GM12878 (cell line): ENCODE measurements around the gene CALB2. TPM values are rescaled to one million over a fixed set of nuclear protein-coding genes. Genes with fewer than 3 reads are reported as not detected.

Source experiments
- ATAC-seq: fragments of 200-7000 bp; cut with Tn5 transposase; 3 replicates; pipeline ENCODE4 v1.9.1; 2020; ENCODE audit warnings: mild to moderate bottlenecking, moderate library complexity
- BruUV-seq: library from RNA; stranded (reverse); fragments of 400-500 nt; replicated peaks from 2 replicates; lab custom pipeline; 2021; lab: Mats Ljungman, UMichigan
- CTCF ChIA-PET: fragments of 300-600 bp; sonication (Branson Sonifier 250); formaldehyde crosslinking; extraction: SDS; loops from one replicate; lab custom pipeline; 2021; ENCODE audit warnings: inconsistent platforms; lab: Yijun Ruan, JAX
- POLR2A ChIA-PET: fragments of 350-600 bp; formaldehyde crosslinking; extraction: SDS; loops from one replicate; lab custom pipeline; 2021; ENCODE audit warnings: inconsistent platforms; lab: Charles Lee
- RAD21 ChIA-PET: fragments of 300-600 bp; sonication (Branson Sonifier 250); formaldehyde crosslinking; loops from one replicate; lab custom pipeline; 2023; ENCODE audit warnings: antibody characterized with exemption; ENCODE audit not compliant: unreplicated experiment; lab: Charles Lee
- SMC1A ChIA-PET: fragments of 300-600 bp; sonication (Branson Sonifier 250); formaldehyde crosslinking; loops from one replicate; lab custom pipeline; 2023; ENCODE audit not compliant: unreplicated experiment, uncharacterized antibody; lab: Charles Lee
- DNase-seq: peaks from one replicate; pipeline ENCODE4 v3.0.0-alpha.2; 2011; ENCODE audit warnings: low read depth, low spot score
- FAIRE-seq: peaks from 3 replicates; lab custom pipeline; 2011; peaks lifted over from hg19 to GRCh38; lab: Jason Lieb, UNC
- H2AFZ ChIP-seq: 2 replicates; pipeline ENCODE4 v1.6.0; 2011; ENCODE audit warnings: low read depth, low read length, control low read depth; ENCODE audit not compliant: control insufficient read depth
- H3K27ac ChIP-seq: 2 replicates; pipeline ENCODE4 v1.5.1; 2011; ENCODE audit warnings: control low read depth; ENCODE audit not compliant: control insufficient read depth, insufficient read depth
- H3K27me3 ChIP-seq, 2 experiments: replicated peaks in 1 of 2; 2 replicates each; pipeline versions ENCODE4 v1.6.0 to v1.6.1; 2011; ENCODE audit warnings: low read length in 1 of 2; ENCODE audit not compliant: control insufficient read depth in 2 of 2, insufficient read depth in 2 of 2
- H3K36me3 ChIP-seq, 2 experiments: 2 replicates each; pipeline ENCODE4 v1.5.1; 2011; ENCODE audit warnings: low read length in 1 of 2; ENCODE audit not compliant: control insufficient read depth in 2 of 2, insufficient read depth in 2 of 2
- H3K4me1 ChIP-seq: 2 replicates; pipeline ENCODE4 v1.6.1; 2011; ENCODE audit warnings: mild to moderate bottlenecking, low read length, moderate library complexity, mixed read lengths; ENCODE audit not compliant: control insufficient read depth, insufficient read depth
- H3K4me2 ChIP-seq: 2 replicates; pipeline ENCODE4 v1.6.0; 2011; ENCODE audit warnings: control low read depth; ENCODE audit not compliant: control insufficient read depth, insufficient read depth
- H3K4me3 ChIP-seq: fragments of 200-600 bp; sonication (generic); 2 replicates; pipeline ENCODE4 v1.5.1; 2016
- H3K79me2 ChIP-seq: 2 replicates; pipeline ENCODE4 v1.6.0; 2011; ENCODE audit warnings: low read length; ENCODE audit not compliant: control insufficient read depth, insufficient read depth
- H3K9ac ChIP-seq: 2 replicates; pipeline ENCODE4 v1.8.0; 2011; ENCODE audit warnings: low read length, control low read depth, mixed read lengths; ENCODE audit not compliant: control insufficient read depth, insufficient read depth
- H3K9me3 ChIP-seq: replicated peaks from 3 replicates; pipeline ENCODE4 v1.5.1; 2011; ENCODE audit warnings: mild to moderate bottlenecking, low read length; ENCODE audit not compliant: control insufficient read depth, insufficient read depth
- H4K20me1 ChIP-seq: 2 replicates; pipeline ENCODE4 v1.6.0; 2011; ENCODE audit not compliant: control insufficient read depth, insufficient read depth
- BCL11A ChIP-seq: IDR thresholded peaks from 2 replicates; pipeline ENCODE4 v1.6.1; 2011; ENCODE audit warnings: low read depth, low read length
- CREB1 ChIP-seq: IDR thresholded peaks from 2 replicates; pipeline ENCODE4 v1.6.1; 2012; ENCODE audit warnings: low read depth, mild to moderate bottlenecking, inconsistent platforms
- E4F1 ChIP-seq: fragments of 450-650 bp; IDR thresholded peaks from 2 replicates; pipeline ENCODE4 v1.6.1; 2018; ENCODE audit warnings: borderline replicate concordance, mild to moderate bottlenecking; ENCODE audit not compliant: partially characterized antibody
- FOXK2 ChIP-seq: fragments of 450-650 bp; IDR thresholded peaks from 2 replicates; pipeline ENCODE4 v1.6.1; 2017; ENCODE audit warnings: mild to moderate bottlenecking, moderate library complexity
- HCFC1 ChIP-seq: fragments of 150-350 bp; IDR thresholded peaks from 2 replicates; pipeline ENCODE4 v1.6.1; 2014; ENCODE audit warnings: low read length
- IRF4 ChIP-seq: IDR thresholded peaks from 2 replicates; pipeline ENCODE4 v1.6.1; 2011; ENCODE audit warnings: low read depth, low read length
- JUNB ChIP-seq: IDR thresholded peaks from 2 replicates; pipeline ENCODE4 v1.6.1; 2016; ENCODE audit warnings: antibody characterized with exemption, mild to moderate bottlenecking
- KAT2A ChIP-seq: conservative IDR thresholded peaks from 2 replicates; pipeline ENCODE4 v1.6.1; 2011; ENCODE audit warnings: low read depth, low read length; ENCODE audit not compliant: control insufficient read depth
- PAX8 ChIP-seq: fragments of 450-650 bp; IDR thresholded peaks from 2 replicates; pipeline ENCODE4 v1.6.1; 2017; ENCODE audit warnings: mild to moderate bottlenecking, moderate library complexity
- PML ChIP-seq: IDR thresholded peaks from 2 replicates; pipeline ENCODE4 v1.6.1; 2012; ENCODE audit warnings: low read length, inconsistent platforms
- SMC3 ChIP-seq: IDR thresholded peaks from 2 replicates; pipeline ENCODE4 v1.6.1; 2011; ENCODE audit warnings: low read length, improper control_type of control experiment, borderline replicate concordance
- SRF ChIP-seq, 2 experiments: IDR thresholded peaks; 2 replicates each; pipeline ENCODE4 v1.6.1; 2011; ENCODE audit warnings: low read depth in 2 of 2, low read length in 2 of 2, mild to moderate bottlenecking in 1 of 2, moderate library complexity in 1 of 2
- TARDBP ChIP-seq: IDR thresholded peaks from 2 replicates; pipeline ENCODE4 v1.6.1; 2016; ENCODE audit warnings: borderline replicate concordance
- ZNF217 ChIP-seq: fragments of 450-650 bp; IDR thresholded peaks from 2 replicates; pipeline ENCODE4 v1.6.1; 2017; ENCODE audit warnings: antibody characterized with exemption, mild to moderate bottlenecking
- ZNF622 ChIP-seq: fragments of 450-650 bp; IDR thresholded peaks from 2 replicates; pipeline ENCODE4 v1.6.1; 2017; ENCODE audit warnings: mild to moderate bottlenecking, inconsistent platforms
- ZZZ3 ChIP-seq: IDR thresholded peaks from 2 replicates; pipeline ENCODE4 v1.6.1; 2011; ENCODE audit warnings: low read depth; ENCODE audit not compliant: control insufficient read depth, insufficient read length
- WGBS: methylation state at CpG from one replicate; pipeline ENCODE4 v1.1.6; 2016; ENCODE audit warnings: low lambda C conversion rate; ENCODE audit not compliant: insufficient replicate concordance, insufficient coverage; ENCODE audit errors: missing lambda C conversion rate; 5-methylcytosine and 5-hydroxymethylcytosine counted together
- in situ Hi-C: fragments of 300-500 bp; cut with MboI; formaldehyde crosslinking; loops from 9 replicates; pipeline ENCODE4 v1.14.3; 2018; ENCODE audit warnings: mixed read lengths
- intact Hi-C: fragments of 100-400 bp; cut with micrococcal nuclease; formaldehyde crosslinking; loops from one replicate; pipeline ENCODE4 v1.14.2; 2022; ENCODE audit not compliant: unreplicated experiment
- polyA plus RNA-seq, 11 experiments: library from polyadenylated mRNA; depleted of rRNA in 4 of 11; unstranded in 6 of 11; stranded (reverse) in 5 of 11; fragments of >200 nt; fragmentation: Nextera tagmentation in 4 of 11; fragmentation: Illumina TruSeq in 1 of 11; extraction: Ambion mirVana in 4 of 11; extraction: Trizol in 1 of 11; gene quantifications; 1 replicate in 1 of 11; 2 replicates in 10 of 11; pipeline versions ENCODE4 v1.2.1 to v1.2.3, GENCODE V29; 2011 to 2016; ENCODE audit warnings: inconsistent platforms in 2 of 11, missing spikeins in 2 of 11, low read depth in 1 of 11
- total RNA-seq, 4 experiments: library from RNA; depleted of rRNA in 3 of 4; stranded (reverse); fragments of >200 nt in 3 of 4; fragmentation: Illumina TruSeq in 1 of 4; extraction: Trizol in 1 of 4; gene quantifications; 2 replicates each; pipeline versions ENCODE4 v1.2.1 to v1.2.3, GENCODE V29; 2013 to 2021
- TF ChIP-seq, protein P1 (sequence below): fragments of 450-650 bp; conservative IDR thresholded peaks from 2 replicates; pipeline ENCODE4 v1.6.1; 2017; ENCODE audit warnings: mild to moderate bottlenecking, moderate library complexity
- TF ChIP-seq, protein P2 (sequence below): IDR thresholded peaks from 2 replicates; pipeline ENCODE4 v1.6.1; 2012; ENCODE audit warnings: low read length, inconsistent platforms

Gene CALB2
- total and polyA plus RNA-seq, 10 of the 15 experiments (the other 5 are each of a cell fraction or from before 2014, with no cell fraction given) = not detected

DNA sequence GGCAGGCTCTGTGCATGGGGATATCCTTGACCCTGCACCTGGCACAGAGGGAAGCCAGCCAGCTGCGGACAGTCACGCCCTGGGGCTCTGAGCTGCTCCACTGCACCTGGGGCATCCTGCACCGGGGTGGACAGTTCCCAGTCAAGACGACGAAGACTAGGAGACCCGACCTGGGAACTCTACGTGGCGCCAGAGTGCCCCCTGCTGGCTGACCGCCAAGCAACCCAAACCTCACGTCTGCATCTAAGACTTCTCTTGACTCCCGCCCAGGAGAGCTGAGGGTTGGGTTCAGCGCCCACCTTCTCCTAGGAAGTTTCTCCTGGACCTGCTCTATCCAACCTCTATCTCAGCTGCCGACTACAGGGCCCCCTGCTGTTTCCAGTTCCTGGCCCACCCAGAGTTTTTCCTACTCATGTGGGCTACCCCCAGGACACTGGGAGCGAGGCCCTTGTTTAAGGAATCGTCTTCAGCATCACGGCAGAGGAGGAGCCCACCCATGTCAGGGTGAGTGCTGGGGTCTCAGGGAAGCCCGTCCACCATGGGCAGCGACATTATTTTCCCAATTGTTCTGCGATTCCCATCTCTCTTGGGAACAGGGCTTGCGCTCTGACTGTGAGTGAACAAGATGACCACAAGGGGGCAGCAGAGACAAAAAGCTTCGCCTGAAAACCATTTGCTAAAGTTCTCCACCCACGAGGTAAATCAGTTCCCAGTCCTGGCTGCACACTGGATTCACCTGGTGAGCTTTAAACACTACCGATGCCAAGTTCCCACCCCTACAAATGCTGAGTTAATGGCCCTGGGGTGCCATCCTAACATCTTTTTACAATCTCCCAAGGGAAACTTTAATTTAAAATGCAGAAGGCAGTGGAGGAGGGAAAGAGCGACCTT, 54.0 kb downstream of the CALB2 start (continued):
- TF ChIP-seq FOXK2 = no peak
- peak; percentile 90 for TF ChIP-seq SMC3

- Histone ChIP-seq H3K79me2 (no peaks in the 10 kb centered on the region), H3K9ac (no peak overlapping the region), H3K4me1 (no peaks in the 10 kb centered on the region), H4K20me1 (no peaks in the 10 kb centered on the region), H3K27ac (no peak overlapping the region), H2AFZ (no peak overlapping the region), H3K4me2 (no peak overlapping the region), H3K36me3 (no peaks in the 10 kb centered on the region), H3K9me3 (no peaks in the 10 kb centered on the region), H3K27me3 (peaks cover 0 to 7% of the 10 kb centered on the region in 2 experiments; a peak in 1 of 4 replicates), H3K4me3 (no peak overlapping the region)
- in situ Hi-C loops = loop anchor here (5.0 kb wide), 2 partner anchors 84 to 199 kb away; no protein-coding TSS in a partner anchor
- SMC1A ChIA-PET = interaction anchor here (1.5 to 6.9 kb wide), 6 partner anchors 9 to 197 kb away, joined by 3 to 75 read pairs (median 13); no protein-coding TSS in a partner anchor
- no TSS peak for BruUV-seq
- DNase-seq (no peak), FAIRE-seq (no peak), ATAC-seq (no peak)
- POLR2A ChIA-PET = no interaction called here
- 26% methylated on average over 4 of the region's 4 CpGs for WGBS
- intact Hi-C loops = no loop called here
- CTCF ChIA-PET = interaction anchor here (0.7 to 6.8 kb wide), 30 partner anchors 9 to 548 kb away, joined by 3 to 164 read pairs (median 4); partner anchors contain the start of genes CHST4, ZNF19 and ZNF23
- RAD21 ChIA-PET = interaction anchor here (1.0 to 4.6 kb wide), 6 partner anchors 86 to 548 kb away, joined by 3 to 69 read pairs (median 4); no protein-coding TSS in a partner anchor
- TF ChIP-seq, protein P1, sequence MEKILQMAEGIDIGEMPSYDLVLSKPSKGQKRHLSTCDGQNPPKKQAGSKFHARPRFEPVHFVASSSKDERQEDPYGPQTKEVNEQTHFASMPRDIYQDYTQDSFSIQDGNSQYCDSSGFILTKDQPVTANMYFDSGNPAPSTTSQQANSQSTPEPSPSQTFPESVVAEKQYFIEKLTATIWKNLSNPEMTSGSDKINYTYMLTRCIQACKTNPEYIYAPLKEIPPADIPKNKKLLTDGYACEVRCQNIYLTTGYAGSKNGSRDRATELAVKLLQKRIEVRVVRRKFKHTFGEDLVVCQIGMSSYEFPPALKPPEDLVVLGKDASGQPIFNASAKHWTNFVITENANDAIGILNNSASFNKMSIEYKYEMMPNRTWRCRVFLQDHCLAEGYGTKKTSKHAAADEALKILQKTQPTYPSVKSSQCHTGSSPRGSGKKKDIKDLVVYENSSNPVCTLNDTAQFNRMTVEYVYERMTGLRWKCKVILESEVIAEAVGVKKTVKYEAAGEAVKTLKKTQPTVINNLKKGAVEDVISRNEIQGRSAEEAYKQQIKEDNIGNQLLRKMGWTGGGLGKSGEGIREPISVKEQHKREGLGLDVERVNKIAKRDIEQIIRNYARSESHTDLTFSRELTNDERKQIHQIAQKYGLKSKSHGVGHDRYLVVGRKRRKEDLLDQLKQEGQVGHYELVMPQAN = no peak
- TF ChIP-seq BCL11A = no peak
- no peak for TF ChIP-seq JUNB
- TF ChIP-seq ZNF217 = no peak
- TF ChIP-seq E4F1 = no peak
- no peak for TF ChIP-seq SRF (IDR thresholded peaks at IDR 0.05; ENCODE audit: low read depth in 2 of 2, low read length in 2 of 2)
- no peak for TF ChIP-seq PML
- no peak for TF ChIP-seq IRF4
- no peak for TF ChIP-seq SMC3
- TF ChIP-seq PAX8 = no peak
- no peak for TF ChIP-seq KAT2A
- TF ChIP-seq TARDBP = no peak
- no peak for TF ChIP-seq ZZZ3
- no peak for TF ChIP-seq HCFC1
- TF ChIP-seq ZNF622 = no peak
- no peak for TF ChIP-seq CREB1
- TF ChIP-seq, protein P2, sequence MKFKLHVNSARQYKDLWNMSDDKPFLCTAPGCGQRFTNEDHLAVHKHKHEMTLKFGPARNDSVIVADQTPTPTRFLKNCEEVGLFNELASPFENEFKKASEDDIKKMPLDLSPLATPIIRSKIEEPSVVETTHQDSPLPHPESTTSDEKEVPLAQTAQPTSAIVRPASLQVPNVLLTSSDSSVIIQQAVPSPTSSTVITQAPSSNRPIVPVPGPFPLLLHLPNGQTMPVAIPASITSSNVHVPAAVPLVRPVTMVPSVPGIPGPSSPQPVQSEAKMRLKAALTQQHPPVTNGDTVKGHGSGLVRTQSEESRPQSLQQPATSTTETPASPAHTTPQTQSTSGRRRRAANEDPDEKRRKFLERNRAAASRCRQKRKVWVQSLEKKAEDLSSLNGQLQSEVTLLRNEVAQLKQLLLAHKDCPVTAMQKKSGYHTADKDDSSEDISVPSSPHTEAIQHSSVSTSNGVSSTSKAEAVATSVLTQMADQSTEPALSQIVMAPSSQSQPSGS = no peak
Measured at GRCh38 chr16:71413341-71413740, 54.8 kb downstream of the CALB2 start.
